ENCODE results near the gene MGLL.

MGLL gene

GRCh38 chr3:127839099-127839498, 16.8 kb upstream of the MGLL start:
- Histone ChIP-seq H3K27ac (no peak overlapping the region), H3K4me3 (no peak overlapping the region)

DNA sequence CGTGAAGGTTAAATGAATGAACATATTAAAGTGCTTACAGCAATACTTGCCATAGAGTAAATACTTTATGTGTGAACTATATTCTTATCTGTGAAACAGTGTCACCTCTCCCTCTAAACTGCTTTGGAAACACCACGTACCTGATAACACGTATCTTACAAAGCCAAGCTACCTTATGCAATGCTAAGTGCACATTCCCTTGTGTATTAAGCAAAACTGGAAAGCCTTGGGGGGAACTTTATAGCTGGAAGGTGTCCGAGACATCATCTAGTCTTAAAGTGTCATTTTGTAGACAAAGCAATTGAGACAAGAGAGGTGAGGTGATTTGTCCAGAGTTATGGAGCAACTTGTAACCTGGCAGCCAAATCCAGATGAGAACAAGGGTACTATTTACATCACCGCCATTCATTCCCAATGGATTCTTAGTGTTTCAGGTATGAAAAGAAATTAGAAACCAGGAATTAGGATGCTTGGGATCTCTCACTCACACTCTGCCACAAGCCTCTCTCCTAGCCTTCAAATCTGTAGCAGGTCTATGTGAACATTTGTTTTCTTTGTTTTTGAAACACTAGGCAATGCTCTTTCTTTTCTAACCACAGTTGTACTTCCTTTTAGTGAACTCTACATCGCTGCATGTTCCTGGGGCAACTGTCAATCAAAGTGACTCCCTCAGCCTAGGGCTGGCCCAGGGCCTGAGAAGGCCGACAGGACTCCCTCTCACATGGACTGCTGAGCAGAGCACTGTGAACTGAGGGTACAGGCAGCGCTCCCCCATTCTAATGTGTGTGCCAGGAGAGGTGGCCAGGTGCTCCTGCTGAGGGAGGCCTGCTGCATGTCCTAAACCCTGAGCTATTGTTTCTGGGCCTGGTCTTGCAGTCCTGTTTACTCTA, 13.9 kb upstream of the MGLL start:
- Histone ChIP-seq H3K4me3 (no peak overlapping the region), H3K27ac (no peak overlapping the region)

- no peak overlapping the region for H3K27ac ChIP-seq
- no peak overlapping the region for H3K4me3 ChIP-seq
These were observed 12.5 kb upstream of the MGLL start for GRCh38 chr3:127834771-127835170.

- Histone ChIP-seq H3K27ac (no peak overlapping the region), H3K4me3 (no peak overlapping the region)
These were observed 11.1 kb upstream of the MGLL start for GRCh38 chr3:127833281-127834032.

DNA sequence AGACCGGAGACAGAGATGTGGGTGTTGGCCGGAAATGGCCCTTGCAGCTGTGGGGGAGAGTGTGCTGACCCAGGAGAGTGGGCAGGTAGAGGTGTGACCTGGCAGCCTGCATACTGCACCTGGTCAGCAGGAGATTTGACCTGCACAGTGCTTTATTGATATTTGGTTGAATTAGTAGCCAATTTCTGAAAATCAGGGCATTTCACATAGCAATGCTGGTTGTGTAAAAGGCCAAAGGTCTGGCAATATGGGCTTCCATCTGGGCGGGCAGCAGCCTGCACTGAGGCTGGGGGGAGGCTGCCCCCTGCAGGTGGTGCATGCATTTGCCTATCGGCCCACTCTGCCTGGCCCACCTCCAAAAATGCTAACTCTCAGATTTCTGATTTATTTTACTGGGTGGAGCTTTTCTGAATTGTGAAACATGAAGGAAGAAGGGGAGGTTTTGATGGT, 9.4 kb upstream of the MGLL start:
- H3K4me3 ChIP-seq = no peak overlapping the region
- H3K27ac ChIP-seq = no peak overlapping the region

DNA sequence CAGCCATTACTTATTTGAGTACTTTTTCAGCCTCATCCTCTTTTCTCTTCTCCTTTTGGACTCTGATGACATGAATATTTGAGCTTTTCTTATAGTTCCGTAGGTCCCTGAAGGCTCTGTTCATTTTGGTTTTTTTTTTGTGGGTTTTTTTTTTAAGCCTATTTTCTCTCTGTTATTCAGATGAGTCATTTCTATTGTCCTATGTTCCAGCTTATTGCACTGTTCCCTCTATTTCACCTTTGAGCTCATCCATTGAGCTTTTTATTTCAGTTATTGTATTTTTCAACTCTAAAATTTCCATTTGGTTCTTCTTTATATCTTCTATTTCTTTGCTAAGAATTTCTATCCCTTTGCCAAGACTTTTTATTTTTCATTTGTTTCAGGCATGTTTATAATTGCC, 7.2 kb upstream of the MGLL start:
- Histone ChIP-seq H3K4me3 (no peak overlapping the region), H3K27ac (no peak overlapping the region)

- Histone ChIP-seq H3K4me3 (no peak overlapping the region), H3K27ac (no peak overlapping the region)
These were observed 5.5 kb upstream of the MGLL start for GRCh38 chr3:127827808-127828207.

GRCh38 chr3:127825756-127826155, 3.4 kb upstream of the MGLL start:
- no peak overlapping the region for H3K27ac ChIP-seq
- no peak overlapping the region for H3K4me3 ChIP-seq

- Histone ChIP-seq H3K4me3 (no peak overlapping the region), H3K27ac (no peak overlapping the region)
These were observed 2.0 kb upstream of the MGLL start for GRCh38 chr3:127824151-127824825.

GRCh38 chr3:127823426-127823857, 1.1 kb upstream of the MGLL start:
- Histone ChIP-seq H3K4me3 (peak overlapping the region in 5 of 7 experiments; percentile 51 to 83 (median 65)), H3K27ac (peak overlapping the region in 4 of 21 experiments; percentile 19 to 84 (median 42))

DNA sequence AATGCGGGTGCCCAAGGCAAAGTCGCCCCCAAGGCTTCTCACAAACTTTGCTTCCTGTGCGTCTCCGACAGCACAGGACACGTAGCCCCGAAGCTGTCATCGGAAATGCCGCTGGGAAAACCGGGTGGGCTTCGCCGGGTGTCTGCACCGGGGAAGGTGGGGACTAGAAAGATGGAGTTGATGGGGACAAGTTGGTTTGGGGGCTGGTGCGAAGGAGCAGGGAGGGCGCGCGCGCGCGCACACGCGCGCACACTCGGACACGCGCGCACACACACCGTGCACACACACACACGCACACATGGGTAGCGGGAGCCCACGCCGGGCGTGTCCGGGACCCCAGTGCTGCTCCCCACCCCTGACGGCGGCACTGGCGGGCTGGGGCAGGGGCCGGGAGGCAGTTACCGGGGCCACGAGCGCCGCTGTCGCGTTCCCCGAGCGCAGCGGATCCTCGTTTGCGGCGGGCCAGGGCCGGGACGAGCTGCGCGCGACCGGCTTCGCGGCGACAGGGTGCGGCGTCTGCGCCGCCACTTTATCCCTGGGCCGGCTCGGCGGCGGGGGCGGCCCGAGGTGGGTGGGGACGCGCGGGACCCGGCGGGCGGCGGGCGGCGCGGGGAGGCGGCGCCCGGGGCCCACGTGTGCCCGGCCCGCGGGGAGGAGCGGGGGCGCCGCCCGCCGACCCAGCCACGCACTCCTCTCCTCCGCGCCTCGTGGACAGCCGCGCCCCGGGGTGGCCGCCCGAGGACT, 539 bp upstream of the MGLL start:
- H3K4me3 ChIP-seq = peak overlapping the region; percentile 51 to 83 (median 65)
- H3K27ac ChIP-seq = peak overlapping the region; percentile 3 to 90 (median 81)

- Histone ChIP-seq H3K4me3 (peak overlapping the region in 5 of 7 experiments; percentile 51 to 83 (median 56)), H3K27ac (peak overlapping the region in 18 of 21 experiments; percentile 44 to 90 (median 82))
These were observed 921 bp downstream of the MGLL start for GRCh38 chr3:127821394-127821793.

GRCh38 chr3:127820826-127821313, 1.4 kb downstream of the MGLL start:
- Histone ChIP-seq H3K27ac (peak overlapping the region in 15 of 21 experiments; percentile 18 to 90 (median 81)), H3K4me3 (peak overlapping the region in 1 of 7 experiments; percentile 56)

DNA sequence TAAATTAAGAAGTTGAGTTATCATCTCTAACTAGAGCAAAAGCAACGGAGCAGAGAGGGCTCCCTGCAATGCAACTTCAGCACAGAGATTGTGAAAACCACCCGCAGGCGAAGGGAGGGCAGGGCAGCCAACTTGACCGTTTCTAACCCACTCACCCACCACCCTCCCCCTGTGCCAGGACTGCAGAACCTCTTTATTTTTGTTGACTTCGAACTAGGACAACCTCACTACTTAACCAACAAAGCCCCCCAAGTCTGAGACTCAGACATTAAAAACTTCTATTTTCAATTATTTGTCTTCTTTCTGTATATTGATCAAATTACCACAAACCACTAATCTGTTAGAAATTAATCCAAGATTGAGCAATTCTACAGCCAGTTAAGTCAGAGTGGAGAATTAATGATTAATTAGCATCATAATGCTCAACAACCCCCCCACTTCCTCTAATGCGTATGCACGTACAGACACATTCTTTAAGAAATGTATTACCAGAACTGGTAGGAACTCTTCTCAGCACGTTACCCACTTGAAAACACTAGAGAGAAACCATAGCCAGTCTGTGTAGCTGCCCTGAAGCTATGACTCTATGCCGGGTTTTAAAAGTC, 2.0 kb downstream of the MGLL start:
- H3K27ac ChIP-seq = peak overlapping the region in 13 of 21 experiments; percentile 22 to 90 (median 81)
- H3K4me3 ChIP-seq = no peak overlapping the region

DNA sequence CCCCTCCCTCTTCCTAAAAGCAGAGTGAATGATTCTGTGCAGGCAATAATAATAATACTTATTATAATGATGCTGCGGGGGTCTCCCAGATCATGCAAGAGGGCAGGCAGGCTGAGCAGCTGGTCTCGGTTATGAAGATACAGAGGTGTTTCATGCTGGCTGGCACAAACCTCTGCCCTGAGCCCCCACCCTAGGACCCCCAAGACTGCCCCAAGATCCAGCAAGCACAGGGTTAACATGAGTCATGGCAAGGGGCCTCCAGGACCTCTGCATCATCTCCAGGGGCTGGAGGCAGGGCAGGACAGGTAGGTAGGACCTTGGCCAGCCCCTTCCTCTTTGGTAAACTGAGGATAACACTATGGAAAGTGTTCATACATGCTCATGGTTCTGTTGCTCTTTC, 2.7 kb downstream of the MGLL start:
- Histone ChIP-seq H3K4me3 (no peak overlapping the region), H3K27ac (peak overlapping the region in 3 of 21 experiments; percentile 16 to 90 (median 44))

DNA sequence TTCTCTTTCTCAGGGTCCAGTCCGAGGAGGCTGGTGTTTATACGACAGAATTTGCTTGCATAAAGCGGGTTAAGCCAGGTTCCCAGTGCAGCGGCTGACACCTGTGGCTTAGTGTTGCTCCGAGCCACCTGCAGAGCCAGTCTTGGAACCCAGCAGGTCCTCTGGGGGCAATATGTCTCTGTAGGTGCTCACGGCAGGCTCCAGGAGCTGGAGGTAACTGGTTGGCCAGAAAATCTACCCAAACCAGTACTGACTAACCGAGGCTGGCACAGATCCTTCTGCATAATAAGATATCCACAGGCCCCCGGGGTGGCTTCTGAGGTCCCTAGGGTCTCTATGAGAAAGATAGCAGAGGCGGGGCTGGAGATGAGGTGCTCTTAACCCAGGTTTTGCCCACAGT, 3.2 kb downstream of the MGLL start:
- no peak overlapping the region for H3K4me3 ChIP-seq
- H3K27ac ChIP-seq = peak overlapping the region in 5 of 21 experiments; percentile 7 to 57 (median 16)

GRCh38 chr3:127817406-127817841, 4.9 kb downstream of the MGLL start:
- no peak overlapping the region for H3K4me3 ChIP-seq
- H3K27ac ChIP-seq = peak overlapping the region in 5 of 21 experiments; percentile 5 to 34 (median 23)

DNA sequence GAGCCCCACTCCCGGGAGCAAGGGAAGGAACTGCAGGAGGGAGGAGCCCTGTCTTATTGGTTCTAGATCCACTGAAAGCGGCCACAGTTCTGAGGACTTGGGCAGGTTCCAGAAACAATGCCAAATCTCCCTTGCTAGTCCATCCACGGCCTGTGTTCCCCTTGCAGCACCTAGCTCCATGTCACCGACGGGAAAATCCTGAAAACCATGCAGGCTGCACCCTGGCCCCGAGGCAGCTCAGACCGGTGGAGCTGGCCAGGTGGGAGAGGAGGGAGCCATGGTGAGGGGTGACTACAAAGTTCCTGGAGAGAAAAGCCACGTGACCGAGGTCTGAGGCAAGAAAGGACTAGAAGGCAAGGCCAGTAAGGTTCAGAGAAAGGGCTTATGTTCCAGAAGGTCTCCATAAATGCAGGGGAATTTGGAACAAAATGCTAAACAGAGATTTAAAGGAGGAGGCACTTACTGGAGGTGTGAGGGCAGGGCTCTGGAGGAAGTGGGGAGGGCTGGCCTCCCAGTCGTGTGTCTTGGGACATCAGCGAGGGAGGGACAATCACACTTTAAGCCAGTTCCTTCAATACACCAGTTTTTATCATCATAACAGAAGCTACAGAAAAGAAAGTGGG, 5.4 kb downstream of the MGLL start:
- Histone ChIP-seq H3K27ac (peak overlapping the region in 7 of 21 experiments; percentile 5 to 43 (median 23)), H3K4me3 (no peak overlapping the region)
